ENCODE data around the gene CARHSP1.

CARHSP1 gene

DNA sequence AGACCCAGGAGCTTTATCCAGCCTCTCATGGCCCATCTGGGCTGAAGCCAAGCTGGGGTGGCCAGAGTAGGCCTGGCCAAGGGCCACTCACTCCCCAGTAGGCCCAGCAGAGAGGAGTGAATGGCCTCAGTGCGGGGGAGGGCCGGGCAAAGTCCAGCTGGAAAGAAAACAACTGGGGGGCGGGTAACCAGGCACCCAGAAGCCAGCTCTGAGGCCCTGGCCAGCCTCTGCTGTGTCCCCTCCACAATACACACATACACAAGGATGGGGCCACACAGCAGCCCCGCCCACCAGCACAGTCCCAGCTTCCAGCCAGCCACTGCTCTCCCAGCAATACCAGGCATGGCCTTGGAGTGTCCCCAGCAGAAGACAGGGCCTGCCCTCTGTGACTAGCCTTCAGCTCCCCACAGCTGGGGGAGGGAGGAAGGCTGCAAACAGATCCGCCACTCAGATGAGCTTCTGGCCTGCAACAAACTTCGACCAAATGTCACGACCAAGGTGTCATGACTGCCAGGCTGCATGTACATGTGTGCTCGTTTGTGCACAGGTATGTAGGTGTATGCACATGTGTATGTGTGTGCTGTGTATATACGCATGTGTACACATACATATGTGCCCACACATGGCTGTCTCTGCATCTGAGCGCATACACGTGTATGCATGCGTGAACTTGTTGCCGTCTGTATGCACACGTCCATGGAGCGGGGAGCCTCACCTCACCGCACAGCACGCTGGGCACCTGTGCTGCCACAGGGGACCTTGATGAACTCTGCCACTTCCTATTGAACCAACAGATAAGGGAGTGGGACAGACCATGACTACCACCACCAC lies 5.0 kb downstream of the CARHSP1 start:
- no peak for TF ChIP-seq SPI1 (IDR thresholded peaks at IDR 0.05; ENCODE audit: borderline replicate concordance, low read depth)
- no peak for TF ChIP-seq GABPA (IDR thresholded peaks at IDR 0.05; ENCODE audit: low read depth)
- TF ChIP-seq, protein P1, sequence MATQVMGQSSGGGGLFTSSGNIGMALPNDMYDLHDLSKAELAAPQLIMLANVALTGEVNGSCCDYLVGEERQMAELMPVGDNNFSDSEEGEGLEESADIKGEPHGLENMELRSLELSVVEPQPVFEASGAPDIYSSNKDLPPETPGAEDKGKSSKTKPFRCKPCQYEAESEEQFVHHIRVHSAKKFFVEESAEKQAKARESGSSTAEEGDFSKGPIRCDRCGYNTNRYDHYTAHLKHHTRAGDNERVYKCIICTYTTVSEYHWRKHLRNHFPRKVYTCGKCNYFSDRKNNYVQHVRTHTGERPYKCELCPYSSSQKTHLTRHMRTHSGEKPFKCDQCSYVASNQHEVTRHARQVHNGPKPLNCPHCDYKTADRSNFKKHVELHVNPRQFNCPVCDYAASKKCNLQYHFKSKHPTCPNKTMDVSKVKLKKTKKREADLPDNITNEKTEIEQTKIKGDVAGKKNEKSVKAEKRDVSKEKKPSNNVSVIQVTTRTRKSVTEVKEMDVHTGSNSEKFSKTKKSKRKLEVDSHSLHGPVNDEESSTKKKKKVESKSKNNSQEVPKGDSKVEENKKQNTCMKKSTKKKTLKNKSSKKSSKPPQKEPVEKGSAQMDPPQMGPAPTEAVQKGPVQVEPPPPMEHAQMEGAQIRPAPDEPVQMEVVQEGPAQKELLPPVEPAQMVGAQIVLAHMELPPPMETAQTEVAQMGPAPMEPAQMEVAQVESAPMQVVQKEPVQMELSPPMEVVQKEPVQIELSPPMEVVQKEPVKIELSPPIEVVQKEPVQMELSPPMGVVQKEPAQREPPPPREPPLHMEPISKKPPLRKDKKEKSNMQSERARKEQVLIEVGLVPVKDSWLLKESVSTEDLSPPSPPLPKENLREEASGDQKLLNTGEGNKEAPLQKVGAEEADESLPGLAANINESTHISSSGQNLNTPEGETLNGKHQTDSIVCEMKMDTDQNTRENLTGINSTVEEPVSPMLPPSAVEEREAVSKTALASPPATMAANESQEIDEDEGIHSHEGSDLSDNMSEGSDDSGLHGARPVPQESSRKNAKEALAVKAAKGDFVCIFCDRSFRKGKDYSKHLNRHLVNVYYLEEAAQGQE (IDR thresholded peaks at IDR 0.05; ENCODE audit: insufficient replicate concordance, low read depth): no peak
- TF ChIP-seq, protein P2, sequence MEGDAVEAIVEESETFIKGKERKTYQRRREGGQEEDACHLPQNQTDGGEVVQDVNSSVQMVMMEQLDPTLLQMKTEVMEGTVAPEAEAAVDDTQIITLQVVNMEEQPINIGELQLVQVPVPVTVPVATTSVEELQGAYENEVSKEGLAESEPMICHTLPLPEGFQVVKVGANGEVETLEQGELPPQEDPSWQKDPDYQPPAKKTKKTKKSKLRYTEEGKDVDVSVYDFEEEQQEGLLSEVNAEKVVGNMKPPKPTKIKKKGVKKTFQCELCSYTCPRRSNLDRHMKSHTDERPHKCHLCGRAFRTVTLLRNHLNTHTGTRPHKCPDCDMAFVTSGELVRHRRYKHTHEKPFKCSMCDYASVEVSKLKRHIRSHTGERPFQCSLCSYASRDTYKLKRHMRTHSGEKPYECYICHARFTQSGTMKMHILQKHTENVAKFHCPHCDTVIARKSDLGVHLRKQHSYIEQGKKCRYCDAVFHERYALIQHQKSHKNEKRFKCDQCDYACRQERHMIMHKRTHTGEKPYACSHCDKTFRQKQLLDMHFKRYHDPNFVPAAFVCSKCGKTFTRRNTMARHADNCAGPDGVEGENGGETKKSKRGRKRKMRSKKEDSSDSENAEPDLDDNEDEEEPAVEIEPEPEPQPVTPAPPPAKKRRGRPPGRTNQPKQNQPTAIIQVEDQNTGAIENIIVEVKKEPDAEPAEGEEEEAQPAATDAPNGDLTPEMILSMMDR (IDR thresholded peaks at IDR 0.05; ENCODE audit: insufficient read depth, low read length): no peak
- no peak for TF ChIP-seq POLR2AphosphoS5 (IDR thresholded peaks at IDR 0.05; ENCODE audit: low read depth)
- Histone ChIP-seq H3K27ac (replicated peaks) (no peak overlapping the region), H3K4me3 (replicated peaks; ENCODE audit: insufficient read depth, low read length) (no peak overlapping the region), H3K27me3 (ENCODE audit: insufficient read depth, poor library complexity, severe bottlenecking) (no peaks in the 10 kb centered on the region)
- no peak for DNase-seq (ENCODE audit: low read depth in 1 of 2, low spot score in 1 of 2)

DNA sequence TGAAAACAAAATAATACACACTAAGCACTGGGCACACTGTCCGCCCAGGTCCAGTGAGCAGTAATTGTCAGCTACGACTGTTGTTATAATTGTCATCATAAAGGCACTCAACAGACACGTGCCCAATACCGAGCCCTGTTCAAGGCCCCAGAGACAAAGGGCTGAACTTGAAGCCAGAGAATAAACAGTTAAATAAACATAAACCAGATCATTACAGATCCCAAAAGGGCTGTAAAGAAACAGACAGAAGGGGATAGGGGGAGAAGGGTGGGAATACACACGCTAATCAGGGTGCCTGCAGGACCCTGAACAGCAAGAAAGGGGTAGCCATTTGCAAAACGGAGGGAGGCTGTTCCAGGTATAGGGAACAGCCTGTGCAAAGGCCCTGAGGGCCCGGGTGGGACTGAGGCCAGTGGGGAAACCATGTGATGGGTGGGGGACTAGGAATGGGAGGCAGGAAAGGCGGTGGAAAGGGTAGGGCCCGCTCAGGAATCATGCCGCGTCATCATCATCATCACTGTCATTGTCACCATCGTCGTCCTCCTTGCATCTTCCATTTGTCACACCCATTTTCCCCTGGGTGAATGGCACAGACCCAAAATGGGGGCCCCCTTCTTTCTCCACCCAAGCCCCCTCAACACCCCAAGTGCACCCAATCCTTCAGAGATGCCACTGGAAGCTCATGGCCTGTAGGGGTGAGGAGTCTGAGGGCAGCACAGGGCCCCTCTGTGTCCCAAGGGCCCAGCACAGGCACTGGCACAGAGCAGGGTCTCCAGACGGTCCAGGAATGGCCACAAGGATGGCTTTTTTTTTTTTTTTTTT lies 6.3 kb downstream of the CARHSP1 start:
- Histone ChIP-seq H3K27me3 (ENCODE audit: insufficient read depth, poor library complexity, severe bottlenecking) (no peaks in the 10 kb centered on the region), H3K27ac (replicated peaks) (no peak overlapping the region), H3K4me3 (replicated peaks; ENCODE audit: insufficient read depth, low read length) (no peak overlapping the region)
- DNase-seq (ENCODE audit: low read depth in 1 of 2, low spot score in 1 of 2): no peak
- TF ChIP-seq, protein P1 (IDR thresholded peaks at IDR 0.05; ENCODE audit: insufficient replicate concordance, low read depth): no peak
- no peak for TF ChIP-seq SPI1 (IDR thresholded peaks at IDR 0.05; ENCODE audit: borderline replicate concordance, low read depth)
- TF ChIP-seq, protein P2 (IDR thresholded peaks at IDR 0.05; ENCODE audit: insufficient read depth, low read length): no peak
- no peak for TF ChIP-seq POLR2AphosphoS5 (IDR thresholded peaks at IDR 0.05; ENCODE audit: low read depth)
- TF ChIP-seq GABPA (IDR thresholded peaks at IDR 0.05; ENCODE audit: low read depth): no peak

DNA sequence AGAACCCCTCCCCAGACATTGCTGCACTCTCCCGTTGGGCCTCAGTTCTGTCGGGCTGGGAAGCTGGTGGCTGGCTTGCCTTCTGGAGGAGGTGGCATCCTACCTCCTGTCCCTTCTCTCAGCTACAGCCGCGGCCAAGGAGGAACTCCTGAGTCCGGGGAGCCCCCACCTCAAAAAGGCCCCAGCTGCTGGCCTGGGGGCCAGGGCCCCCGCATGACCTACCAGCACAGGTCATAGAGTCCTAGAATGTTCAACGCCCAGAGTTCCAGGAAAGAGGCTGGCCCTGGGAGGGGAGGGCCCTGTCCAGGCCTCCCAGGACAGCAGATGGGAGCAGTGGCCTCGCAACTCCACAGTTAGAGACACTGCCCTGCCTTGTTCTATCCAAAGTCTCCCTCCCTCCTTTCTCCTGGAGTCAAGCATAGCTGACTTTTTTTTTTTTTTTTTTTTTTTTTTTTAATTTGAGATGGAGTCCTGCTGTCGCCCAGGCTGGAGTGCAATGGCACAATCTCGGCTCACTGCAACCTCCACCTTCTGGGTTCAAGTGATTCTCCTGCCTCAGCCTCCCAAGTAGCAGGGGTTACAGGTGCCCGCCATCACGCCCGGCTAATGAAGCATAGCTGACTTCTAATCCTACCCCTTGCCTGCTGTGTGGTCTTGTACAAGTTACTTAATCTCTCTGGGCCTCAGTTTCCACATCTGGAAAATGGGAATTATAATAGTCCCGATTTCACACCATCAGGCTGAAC lies 7.1 kb downstream of the CARHSP1 start:
- DNase-seq (ENCODE audit: low read depth in 1 of 2, low spot score in 1 of 2): no peak
- no peak for TF ChIP-seq GABPA (IDR thresholded peaks at IDR 0.05; ENCODE audit: low read depth)
- TF ChIP-seq, protein P2 (IDR thresholded peaks at IDR 0.05; ENCODE audit: insufficient read depth, low read length): no peak
- TF ChIP-seq, protein P1 (IDR thresholded peaks at IDR 0.05; ENCODE audit: insufficient replicate concordance, low read depth): no peak
- no peak for TF ChIP-seq SPI1 (IDR thresholded peaks at IDR 0.05; ENCODE audit: borderline replicate concordance, low read depth)
- TF ChIP-seq POLR2AphosphoS5 (IDR thresholded peaks at IDR 0.05; ENCODE audit: low read depth): no peak
- Histone ChIP-seq H3K27ac (replicated peaks) (no peak overlapping the region), H3K27me3 (ENCODE audit: insufficient read depth, poor library complexity, severe bottlenecking) (no peaks in the 10 kb centered on the region), H3K4me3 (replicated peaks; ENCODE audit: insufficient read depth, low read length) (no peak overlapping the region)

Measured in HL-60 (cell line).